ENCODE measurements around the gene SNAI3.

Gene SNAI3

GRCh38 chr16:88665148-88665547, 21.2 kb downstream of the SNAI3 start:
- no peak for DNase-seq

- DNase-seq = peak; percentile 98
These were observed 23.3 kb downstream of the SNAI3 start, which contains the start of gene MVD for GRCh38 chr16:88662843-88663606. MVD (minus strand) TSS chr16:88663091; CDS start chr16:88663080, 11 bp downstream.

GRCh38 chr16:88662222-88662842, 24.0 kb downstream of the SNAI3 start:
- DNase-seq = no peak

GRCh38 chr16:88661468-88661867, 24.8 kb downstream of the SNAI3 start:
- no peak for DNase-seq

- no peak for DNase-seq
These were observed 27.1 kb downstream of the SNAI3 start for GRCh38 chr16:88659160-88659559.

GRCh38 chr16:88658714-88659113, 27.6 kb downstream of the SNAI3 start:
- no peak for DNase-seq

- DNase-seq = no peak
These were observed 28.9 kb downstream of the SNAI3 start for GRCh38 chr16:88657371-88657770.

GRCh38 chr16:88656291-88656980, 29.9 kb downstream of the SNAI3 start:
- DNase-seq = no peak

GRCh38 chr16:88655733-88656281, 30.5 kb downstream of the SNAI3 start:
- no peak for DNase-seq

GRCh38 chr16:88655053-88655732, 31.1 kb downstream of the SNAI3 start:
- DNase-seq = no peak

- no peak for DNase-seq
These were observed 31.8 kb downstream of the SNAI3 start for GRCh38 chr16:88654363-88655052.

- no peak for DNase-seq
These were observed 32.5 kb downstream of the SNAI3 start for GRCh38 chr16:88653596-88654362.

- no peak for DNase-seq
These were observed 33.2 kb downstream of the SNAI3 start for GRCh38 chr16:88653101-88653500.

- DNase-seq = no peak
These were observed 33.6 kb downstream of the SNAI3 start for GRCh38 chr16:88652762-88653063.

- DNase-seq = no peak
These were observed 34.1 kb downstream of the SNAI3 start for GRCh38 chr16:88651989-88652761.

- DNase-seq = peak; percentile 49
These were observed 34.9 kb downstream of the SNAI3 start for GRCh38 chr16:88651276-88651988.

- no peak for DNase-seq
These were observed 35.5 kb downstream of the SNAI3 start, which contains the start of gene CYBA for GRCh38 chr16:88650749-88651275. CYBA (minus strand) TSS chr16:88651053; CDS start chr16:88651013, 40 bp downstream.

GRCh38 chr16:88649924-88650748, 36.2 kb downstream of the SNAI3 start:
- DNase-seq = peak; percentile 76

All from retina (tissue), 1 donor.